OCI-LY3 (cell line): ENCODE measurements around the gene BRWD1.

Source experiments
- CTCF ChIP-seq: fragments of 200-600, 300-600 bp; sonication (generic); IDR thresholded peaks from 2 replicates; pipeline ENCODE4 v1.5.1; 2014; ENCODE audit warnings: antibody characterized with exemption, low read length, low read depth
- EZH2phosphoT487 ChIP-seq: fragments of 200-600 bp; shearing (Covaris generic); IDR thresholded peaks from 2 replicates; pipeline ENCODE4 v1.6.1; 2018; ENCODE audit warnings: antibody characterized with exemption, mixed run types, low read depth

GRCh38 chr21:39159342-39160063, 153.9 kb downstream of the BRWD1 start:
- TF ChIP-seq CTCF (no peak), EZH2phosphoT487 (no peak)
